K562 (cell line): Measurements from ENCODE around the gene SFTPB. TPM values are rescaled to one million over a fixed set of nuclear protein-coding genes. Genes with fewer than 3 reads are reported as not detected.

Experiments used
- ATAC-seq: fragments of 200-7000 bp; cut with Tn5 transposase; 3 replicates; pipeline ENCODE4 v1.9.1; 2020; ENCODE audit warnings: moderate library complexity
- BruUV-seq: library from RNA; stranded (reverse); fragments of 400-500 nt; replicated peaks from 2 replicates; lab custom pipeline; 2021; lab: Mats Ljungman, UMichigan
- CTCF ChIA-PET: fragments of 300-600 bp; formaldehyde crosslinking; extraction: SDS; loops from one replicate; lab custom pipeline; 2021; ENCODE audit warnings: low intra/inter-chr PET ratio; lab: Yijun Ruan, JAX
- POLR2A ChIA-PET: fragments of 300-600, 350-650 bp; sonication (Branson Sonifier 250); formaldehyde crosslinking; extraction: SDS; loops from one replicate; lab custom pipeline; 2021; ENCODE audit warnings: antibody characterized with exemption, inconsistent platforms; lab: Yijun Ruan, JAX
- DNase-seq, 4 experiments: peaks; one replicate each; pipeline versions ENCODE4 v3.0.0 to v3.0.0-alpha.2; 2011 to 2018; ENCODE audit warnings: low spot score in 3 of 4, mixed read lengths in 3 of 4; ENCODE audit errors: extremely low read depth in 1 of 4
- FAIRE-seq: peaks from 2 replicates; lab custom pipeline; 2011; peaks lifted over from hg19 to GRCh38; lab: Jason Lieb, UNC
- H2AFZ ChIP-seq: 2 replicates; pipeline ENCODE4 v1.6.0; 2011; ENCODE audit warnings: low read depth, low read length, control low read depth, inconsistent platforms
- H3K27ac ChIP-seq: fragments of 200-600 bp; 3 replicates; pipeline ENCODE4 v1.8.0; 2011; ENCODE audit warnings: low read depth, mild to moderate bottlenecking, control low read depth, inconsistent platforms, low read length, moderate library complexity, mixed read lengths; ENCODE audit errors: extremely low read depth
- H3K27me3 ChIP-seq, 2 experiments: fragments of 300-600 bp in 1 of 2; 2 replicates in 1 of 2; 3 replicates in 1 of 2; pipeline versions ENCODE4 v1.6.0 to v1.8.0; 2011; ENCODE audit warnings: inconsistent platforms in 2 of 2, low read length in 2 of 2, mild to moderate bottlenecking in 1 of 2, mixed read lengths in 1 of 2, moderate library complexity in 1 of 2; ENCODE audit not compliant: control insufficient read depth in 2 of 2, insufficient read depth in 2 of 2
- H3K36me3 ChIP-seq: fragments of 300-600 bp; 3 replicates; pipeline ENCODE4 v1.8.0; 2011; ENCODE audit warnings: mild to moderate bottlenecking, low read length, inconsistent platforms; ENCODE audit not compliant: control insufficient read depth, insufficient read depth
- H3K4me1 ChIP-seq, 2 experiments: fragments of 200-600 bp in 1 of 2; replicated peaks in 1 of 2; 2 replicates in 1 of 2; 3 replicates in 1 of 2; pipeline versions ENCODE4 v1.5.1 to v1.8.0; 2011; ENCODE audit warnings: inconsistent platforms in 2 of 2, low read length in 2 of 2, mild to moderate bottlenecking in 1 of 2, mixed read lengths in 1 of 2, moderate library complexity in 1 of 2; ENCODE audit not compliant: control insufficient read depth in 2 of 2, insufficient read depth in 2 of 2
- H3K4me2 ChIP-seq: 2 replicates; pipeline ENCODE4 v1.6.1; 2011; ENCODE audit warnings: low read length, control low read depth, inconsistent platforms, mixed read lengths; ENCODE audit not compliant: insufficient read depth
- H3K4me3 ChIP-seq: fragments of 200-600 bp; sonication (generic), shearing (Covaris generic); 2 replicates; pipeline ENCODE4 v1.5.1; 2016; ENCODE audit warnings: control low read depth, inconsistent platforms
- H3K79me2 ChIP-seq: fragments of 200-600 bp; 3 replicates; pipeline ENCODE4 v1.8.0; 2011; ENCODE audit warnings: low read length, inconsistent platforms; ENCODE audit not compliant: control insufficient read depth, insufficient read depth
- H3K9ac ChIP-seq, 2 experiments: 2 replicates each; pipeline versions ENCODE4 v1.6.0 to v1.6.1; 2011; ENCODE audit warnings: low read depth in 2 of 2, low read length in 2 of 2, control low read depth in 1 of 2, inconsistent platforms in 1 of 2, mild to moderate bottlenecking in 1 of 2, mixed read lengths in 1 of 2; ENCODE audit not compliant: insufficient read depth in 1 of 2
- H3K9me1 ChIP-seq: one replicate; pipeline ENCODE4 v1.6.0; 2011; ENCODE audit warnings: inconsistent platforms, mild to moderate bottlenecking, low read length, moderate library complexity; ENCODE audit not compliant: control insufficient read depth, insufficient read depth
- H3K9me3 ChIP-seq: replicated peaks from 2 replicates; pipeline ENCODE4 v1.5.1; 2011; ENCODE audit warnings: low read depth, low read length, inconsistent platforms; ENCODE audit not compliant: control insufficient read depth, insufficient read depth
- H4K20me1 ChIP-seq: replicated peaks from 2 replicates; pipeline ENCODE4 v1.6.1; 2011; ENCODE audit warnings: low read length, inconsistent platforms, mixed read lengths; ENCODE audit not compliant: control insufficient read depth, insufficient read depth
- CREB3L1 ChIP-seq: fragments of 450-650 bp; IDR thresholded peaks from 2 replicates; pipeline ENCODE4 v1.6.1; 2014; ENCODE audit warnings: low read depth, mild to moderate bottlenecking, moderate library complexity, borderline replicate concordance
- DACH1 ChIP-seq: fragments of 450-650 bp; IDR thresholded peaks from 2 replicates; pipeline ENCODE4 v1.6.1; 2018; ENCODE audit not compliant: partially characterized antibody
- HOXB6 ChIP-seq: fragments of 250-450 bp; sonication (Bioruptor Pico); IDR thresholded peaks from 2 replicates; pipeline ENCODE4 v1.5.1; 2022; ENCODE audit warnings: mild to moderate bottlenecking, borderline replicate concordance
- KLF10 ChIP-seq: fragments of 250-450 bp; sonication (Bioruptor Pico); IDR thresholded peaks from 2 replicates; pipeline ENCODE4 v1.6.1; 2021; ENCODE audit warnings: matching md5 sums
- MCM3 ChIP-seq: fragments of 450-650 bp; IDR thresholded peaks from 2 replicates; pipeline ENCODE4 v1.6.1; 2016
- PCBP2 ChIP-seq: fragments of 200-400 bp; formaldehyde crosslinking; IDR thresholded peaks from 2 replicates; pipeline ENCODE4 v1.6.1; 2018; ENCODE audit warnings: low read length, low read depth, mild to moderate bottlenecking, moderate library complexity; ENCODE audit not compliant: poor library complexity, severe bottlenecking
- TBL1XR1 ChIP-seq, 2 experiments: IDR thresholded peaks; 2 replicates each; pipeline ENCODE4 v1.6.1; 2012; ENCODE audit warnings: improper control_type of control experiment in 2 of 2, low read length in 2 of 2, mild to moderate bottlenecking in 1 of 2
- TCF7 ChIP-seq: sonication (generic); IDR thresholded peaks from 2 replicates; pipeline ENCODE4 v1.6.1; 2016; ENCODE audit warnings: antibody characterized with exemption, borderline replicate concordance
- TRIM28 ChIP-seq: fragments of 450-650 bp; IDR thresholded peaks from 2 replicates; pipeline ENCODE4 v1.6.1; 2017
- ZBTB1 ChIP-seq: sonication (generic); formaldehyde crosslinking; IDR thresholded peaks from 2 replicates; pipeline ENCODE4 v1.8.1; 2023; ENCODE audit warnings: missing genetic modification reagents, low read depth, mild to moderate bottlenecking, borderline replicate concordance
- ZNF121 ChIP-seq: sonication (generic); formaldehyde crosslinking; conservative IDR thresholded peaks from 2 replicates; pipeline ENCODE4 v1.8.0; 2022; ENCODE audit warnings: missing genetic modification reagents
- ZNF551 ChIP-seq: fragments of 250-450 bp; sonication (Bioruptor Pico); IDR thresholded peaks from 2 replicates; pipeline ENCODE4 v1.5.0; 2021; ENCODE audit warnings: mild to moderate bottlenecking, moderate library complexity
- ZNF77 ChIP-seq: fragments of 250-450 bp; sonication (Bioruptor Pico); IDR thresholded peaks from 2 replicates; pipeline ENCODE4 v1.5.0; 2020
- WGBS: fragments of 100-300 bp; shearing (Covaris generic); methylation state at CpG from one replicate; pipeline ENCODE4 v1.1.6; 2016; ENCODE audit warnings: low coverage, mixed read lengths; ENCODE audit not compliant: insufficient coverage; ENCODE audit errors: missing lambda C conversion rate; 5-methylcytosine and 5-hydroxymethylcytosine counted together
- in situ Hi-C: fragments of 300-500 bp; cut with MboI; formaldehyde crosslinking; loops from 4 replicates; pipeline ENCODE4 v1.15.0; 2018; ENCODE audit warnings: inconsistent platforms, mixed read lengths
- intact Hi-C: fragments of 100-400 bp; cut with micrococcal nuclease; formaldehyde crosslinking; loops from 2 replicates; pipeline ENCODE4 v1.14.2; 2022
- polyA plus RNA-seq, 8 experiments: library from polyadenylated mRNA; depleted of rRNA in 4 of 8; stranded (reverse) in 5 of 8; unstranded in 3 of 8; fragments of >200 nt; fragmentation: Nextera tagmentation in 2 of 8; fragmentation: Illumina TruSeq in 1 of 8; extraction: Ambion mirVana in 2 of 8; extraction: Trizol in 1 of 8; gene quantifications; 2 replicates each; pipeline versions ENCODE4 v1.2.1 to v1.2.3, GENCODE V29; 2011 to 2014; ENCODE audit warnings: inconsistent platforms in 1 of 8, missing spikeins in 1 of 8
- total RNA-seq, 7 experiments: library from RNA; depleted of rRNA in 6 of 7; stranded (reverse); fragments of >200 nt in 6 of 7; fragmentation: Illumina TruSeq in 2 of 7; extraction: Trizol in 2 of 7; gene quantifications; 2 replicates each; pipeline versions ENCODE4 v1.2.1 to v1.2.3, GENCODE V29; 2011 to 2021; ENCODE audit warnings: low replicate concordance in 1 of 7

SFTPB gene
- total and polyA plus RNA-seq, 9 of the 15 experiments (the other 6 are each of a cell fraction or from before 2014, with no cell fraction given), result 0.03 to 7.0 TPM; not detected in 7

- no peaks in the 10 kb centered on the region for H3K79me2 ChIP-seq
- CTCF ChIA-PET, result interaction anchor here (0.6 to 0.7 kb wide), 2 partner anchors 67 to 132 kb away, joined by 3 read pairs; no protein-coding TSS in a partner anchor
- H3K27ac ChIP-seq, result no peak overlapping the region
- FAIRE-seq, result no peak
- H3K27me3 ChIP-seq, result peaks cover 6 to 19% of the 10 kb centered on the region in 2 experiments
- H3K4me2 ChIP-seq, result no peak overlapping the region
- no peaks in the 10 kb centered on the region for H3K9me1 ChIP-seq
- H2AFZ ChIP-seq, result no peak overlapping the region
- POLR2A ChIA-PET, result no interaction called here
- BruUV-seq, result no TSS peak
- no peaks in the 10 kb centered on the region for H3K9me3 ChIP-seq
- TF ChIP-seq ZNF77 (no peak), ZNF121 (CRISPR knock-in tag) (peak; percentile 46; the same call in 1 of the 2 replicates)
- TF ChIP-seq, all 486 proteins: peak for 1
- H3K4me3 ChIP-seq, result no peak overlapping the region
- in situ Hi-C loops, result no loop called here
- no peak overlapping the region for H3K9ac ChIP-seq
- 0% methylated on average over 1 of the region's 1 CpG for WGBS
- H3K4me1 ChIP-seq, result peaks cover 7 to 11% of the 10 kb centered on the region in 2 experiments; a peak in 3 of 5 replicates
- intact Hi-C loops, result no loop called here
- DNase-seq (no peak), ATAC-seq (no peak)
- peaks cover 7% of the 10 kb centered on the region for H4K20me1 ChIP-seq
- no peaks in the 10 kb centered on the region for H3K36me3 ChIP-seq
Measured at GRCh38 chr2:85681776-85682175, 13.8 kb upstream of the SFTPB start.

- WGBS, result 3% methylated on average over 5 of the region's 5 CpGs
- Histone ChIP-seq H3K4me3 (no peak overlapping the region), H3K9ac (0 out of 4 replicates have a peak overlapping the region, but pooled peaks of 1 of the 2 experiments have one; percentile 42), H3K9me3 (no peaks in the 10 kb centered on the region), H3K27me3 (peaks cover 4 to 19% of the 10 kb centered on the region in 2 experiments), H2AFZ (no peak overlapping the region), H3K4me1 (peaks cover 7 to 11% of the 10 kb centered on the region in 2 experiments; a peak in 3 of 5 replicates), H3K36me3 (no peaks in the 10 kb centered on the region), H4K20me1 (peaks cover 7% of the 10 kb centered on the region), H3K4me2 (no peak overlapping the region), H3K9me1 (no peaks in the 10 kb centered on the region), H3K79me2 (no peaks in the 10 kb centered on the region), H3K27ac (no peak overlapping the region)
- CTCF ChIA-PET, result interaction anchor here (0.6 kb wide), 1 partner anchor 67 kb away, joined by 3 read pairs; no protein-coding TSS in a partner anchor
- in situ Hi-C loops, result no loop called here
- FAIRE-seq (no peak), ATAC-seq (no peak), DNase-seq (no peak)
- intact Hi-C loops, result no loop called here
- POLR2A ChIA-PET, result no interaction called here
- BruUV-seq, result no TSS peak
- TF ChIP-seq ZBTB1 (CRISPR knock-in tag) (no peak), MCM3 (no peak), CREB3L1 (no peak), ZNF551 (no peak), TCF7 (no peak), TRIM28 (no peak), HOXB6 (CRISPR knock-in tag) (no peak), DACH1 (no peak), TBL1XR1 (IDR thresholded peaks at IDR 0.05; ENCODE audit: low read length in 2 of 2) (no peak), KLF10 (CRISPR knock-in tag) (no peak), PCBP2 (no peak)
Measured at GRCh38 chr2:85681372-85681763, 13.4 kb upstream of the SFTPB start.
